ENCODE measurements around the gene ZNF575.

DNA sequence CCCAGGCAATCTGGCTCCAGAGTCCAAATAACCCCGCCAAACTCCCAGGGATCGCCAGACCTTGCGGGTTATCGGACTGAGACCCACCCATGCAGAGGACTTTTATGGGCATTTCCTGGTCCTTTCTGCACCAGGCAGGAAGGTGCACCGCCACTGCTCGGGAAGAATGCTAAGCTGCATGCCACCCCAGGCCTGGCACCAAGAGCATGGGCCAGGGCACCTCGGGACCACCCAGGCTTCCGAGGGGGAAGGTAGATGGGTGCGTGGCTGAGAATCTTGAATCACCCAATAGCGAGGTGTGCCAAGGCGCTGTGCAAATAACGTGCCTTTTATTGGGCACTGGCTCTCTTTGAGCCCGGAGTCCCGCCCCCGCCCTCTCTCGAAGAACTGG lies 422 bp upstream of the ZNF575 start:
- TF ChIP-seq RFX5 (IDR thresholded peaks at IDR 0.05; ENCODE audit: low read depth, low read length) (no peak), RBBP5 (conservative IDR thresholded peaks at IDR 0.05) (no peak), POLR2AphosphoS5 (IDR thresholded peaks at IDR 0.05; ENCODE audit: low read length) (no peak), ZNF384 (IDR thresholded peaks at IDR 0.05; ENCODE audit: borderline replicate concordance, low read depth, low read length) (no peak), RCOR1 (conservative IDR thresholded peaks at IDR 0.05; ENCODE audit: low read depth, low read length) (no peak), EP300 (IDR thresholded peaks at IDR 0.05; ENCODE audit: borderline replicate concordance in 1 of 2, control insufficient read depth in 1 of 2, low read depth in 2 of 2, low read length in 2 of 2) (no peak), YY1 (IDR thresholded peaks at IDR 0.05; ENCODE audit: low read depth, low read length) (no peak), RB1 (IDR thresholded peaks at IDR 0.05; ENCODE audit: borderline replicate concordance) (no peak), POLR2A (IDR thresholded peaks at IDR 0.05; ENCODE audit: low read depth, low read length) (no peak), TCF12 (IDR thresholded peaks at IDR 0.05; ENCODE audit: low read depth, low read length) (no peak)
- TF ChIP-seq, protein P1, sequence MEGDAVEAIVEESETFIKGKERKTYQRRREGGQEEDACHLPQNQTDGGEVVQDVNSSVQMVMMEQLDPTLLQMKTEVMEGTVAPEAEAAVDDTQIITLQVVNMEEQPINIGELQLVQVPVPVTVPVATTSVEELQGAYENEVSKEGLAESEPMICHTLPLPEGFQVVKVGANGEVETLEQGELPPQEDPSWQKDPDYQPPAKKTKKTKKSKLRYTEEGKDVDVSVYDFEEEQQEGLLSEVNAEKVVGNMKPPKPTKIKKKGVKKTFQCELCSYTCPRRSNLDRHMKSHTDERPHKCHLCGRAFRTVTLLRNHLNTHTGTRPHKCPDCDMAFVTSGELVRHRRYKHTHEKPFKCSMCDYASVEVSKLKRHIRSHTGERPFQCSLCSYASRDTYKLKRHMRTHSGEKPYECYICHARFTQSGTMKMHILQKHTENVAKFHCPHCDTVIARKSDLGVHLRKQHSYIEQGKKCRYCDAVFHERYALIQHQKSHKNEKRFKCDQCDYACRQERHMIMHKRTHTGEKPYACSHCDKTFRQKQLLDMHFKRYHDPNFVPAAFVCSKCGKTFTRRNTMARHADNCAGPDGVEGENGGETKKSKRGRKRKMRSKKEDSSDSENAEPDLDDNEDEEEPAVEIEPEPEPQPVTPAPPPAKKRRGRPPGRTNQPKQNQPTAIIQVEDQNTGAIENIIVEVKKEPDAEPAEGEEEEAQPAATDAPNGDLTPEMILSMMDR (IDR thresholded peaks at IDR 0.05 in 2 of 3, conservative IDR thresholded peaks at IDR 0.05 in 1 of 3; ENCODE audit: control insufficient read depth in 2 of 3, extremely low read depth in 1 of 3, insufficient read depth in 1 of 3, low read depth in 3 of 3, low read length in 3 of 3): no peak
- TF ChIP-seq, protein P2, sequence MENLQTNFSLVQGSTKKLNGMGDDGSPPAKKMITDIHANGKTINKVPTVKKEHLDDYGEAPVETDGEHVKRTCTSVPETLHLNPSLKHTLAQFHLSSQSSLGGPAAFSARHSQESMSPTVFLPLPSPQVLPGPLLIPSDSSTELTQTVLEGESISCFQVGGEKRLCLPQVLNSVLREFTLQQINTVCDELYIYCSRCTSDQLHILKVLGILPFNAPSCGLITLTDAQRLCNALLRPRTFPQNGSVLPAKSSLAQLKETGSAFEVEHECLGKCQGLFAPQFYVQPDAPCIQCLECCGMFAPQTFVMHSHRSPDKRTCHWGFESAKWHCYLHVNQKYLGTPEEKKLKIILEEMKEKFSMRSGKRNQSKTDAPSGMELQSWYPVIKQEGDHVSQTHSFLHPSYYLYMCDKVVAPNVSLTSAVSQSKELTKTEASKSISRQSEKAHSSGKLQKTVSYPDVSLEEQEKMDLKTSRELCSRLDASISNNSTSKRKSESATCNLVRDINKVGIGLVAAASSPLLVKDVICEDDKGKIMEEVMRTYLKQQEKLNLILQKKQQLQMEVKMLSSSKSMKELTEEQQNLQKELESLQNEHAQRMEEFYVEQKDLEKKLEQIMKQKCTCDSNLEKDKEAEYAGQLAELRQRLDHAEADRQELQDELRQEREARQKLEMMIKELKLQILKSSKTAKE (IDR thresholded peaks at IDR 0.05; ENCODE audit: low read depth, poor library complexity, severe bottlenecking): no peak

Measured in GM12878 (cell line).